Gastrocnemius medialis (tissue), 4 donors: ENCODE measurements around the gene SERPINB13.

Experiments
- POLR2A ChIP-seq, 2 donors: fragments of 450-650 bp; IDR thresholded peaks; one replicate each; pipeline ENCODE4 v1.6.1; 2017; ENCODE audit warnings: antibody characterized with exemption in 2 of 2, mild to moderate bottlenecking in 2 of 2, moderate library complexity in 2 of 2
- TF ChIP-seq, protein P1 (sequence below), 5 experiments: fragments of 450-650 bp in 3 of 5; fragments of 200-600 bp in 2 of 5; sonication (generic) in 2 of 5; IDR thresholded peaks in 4 of 5; conservative IDR thresholded peaks in 1 of 5; 1 replicate in 4 of 5; 2 replicates in 1 of 5; pipeline ENCODE4 v1.5.1; 2016 to 2019; ENCODE audit warnings: antibody characterized with exemption in 5 of 5, mild to moderate bottlenecking in 3 of 5, moderate library complexity in 3 of 5

- TF ChIP-seq POLR2A (IDR thresholded peaks at IDR 0.05): no peak
- TF ChIP-seq, protein P1, sequence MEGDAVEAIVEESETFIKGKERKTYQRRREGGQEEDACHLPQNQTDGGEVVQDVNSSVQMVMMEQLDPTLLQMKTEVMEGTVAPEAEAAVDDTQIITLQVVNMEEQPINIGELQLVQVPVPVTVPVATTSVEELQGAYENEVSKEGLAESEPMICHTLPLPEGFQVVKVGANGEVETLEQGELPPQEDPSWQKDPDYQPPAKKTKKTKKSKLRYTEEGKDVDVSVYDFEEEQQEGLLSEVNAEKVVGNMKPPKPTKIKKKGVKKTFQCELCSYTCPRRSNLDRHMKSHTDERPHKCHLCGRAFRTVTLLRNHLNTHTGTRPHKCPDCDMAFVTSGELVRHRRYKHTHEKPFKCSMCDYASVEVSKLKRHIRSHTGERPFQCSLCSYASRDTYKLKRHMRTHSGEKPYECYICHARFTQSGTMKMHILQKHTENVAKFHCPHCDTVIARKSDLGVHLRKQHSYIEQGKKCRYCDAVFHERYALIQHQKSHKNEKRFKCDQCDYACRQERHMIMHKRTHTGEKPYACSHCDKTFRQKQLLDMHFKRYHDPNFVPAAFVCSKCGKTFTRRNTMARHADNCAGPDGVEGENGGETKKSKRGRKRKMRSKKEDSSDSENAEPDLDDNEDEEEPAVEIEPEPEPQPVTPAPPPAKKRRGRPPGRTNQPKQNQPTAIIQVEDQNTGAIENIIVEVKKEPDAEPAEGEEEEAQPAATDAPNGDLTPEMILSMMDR (IDR thresholded peaks at IDR 0.05 in 4 of 5, conservative IDR thresholded peaks at IDR 0.05 in 1 of 5): no peak
Measured at GRCh38 chr18:63575681-63576080, 11.5 kb upstream of the SERPINB13 start.
